HAP-1 (cell line): ENCODE measurements around the gene CDON.

Experiments used
- DNase-seq, 2 experiments: peaks; one replicate each; pipeline ENCODE4 v3.0.0-alpha.2; 2016 to 2020; ENCODE audit warnings: low spot score in 2 of 2
- H3K27me3 ChIP-seq: fragments of 250-450 bp; sonication (Bioruptor Pico); 2 replicates; pipeline ENCODE4 v1.5.1; 2020; ENCODE audit warnings: low read depth, mild to moderate bottlenecking, moderate library complexity
- H3K36me3 ChIP-seq: fragments of 250-450 bp; sonication (Bioruptor Pico); replicated peaks from 2 replicates; pipeline ENCODE4 v1.5.1; 2020; ENCODE audit warnings: mild to moderate bottlenecking
- H3K4me1 ChIP-seq: fragments of 250-450 bp; sonication (Bioruptor Pico); 2 replicates; pipeline ENCODE4 v1.5.1; 2020; ENCODE audit warnings: mild to moderate bottlenecking
- H3K4me3 ChIP-seq: fragments of 250-450 bp; sonication (Bioruptor Pico); 2 replicates; pipeline ENCODE4 v1.5.1; 2020; ENCODE audit warnings: mild to moderate bottlenecking, moderate library complexity
- H3K9me3 ChIP-seq: fragments of 250-450 bp; sonication (Bioruptor Pico); 2 replicates; pipeline ENCODE4 v1.5.1; 2020; ENCODE audit warnings: mild to moderate bottlenecking, moderate library complexity
- in situ Hi-C: fragments of 300-500 bp; cut with MboI; formaldehyde crosslinking; loops from 3 replicates; pipeline ENCODE4 v1.14.3; 2020; ENCODE audit warnings: low sequenced_read_pairs, inconsistent platforms, mixed read lengths

Gene CDON

GRCh38 chr11:125958872-125959400 lies 103.7 kb downstream of the CDON start:
- H3K4me3 ChIP-seq = no peak overlapping the region
- no peak for DNase-seq
- H3K9me3 ChIP-seq = no peaks in the 10 kb centered on the region
- H3K27me3 ChIP-seq = no peaks in the 10 kb centered on the region
- no peaks in the 10 kb centered on the region for H3K36me3 ChIP-seq
- H3K4me1 ChIP-seq = no peaks in the 10 kb centered on the region
- in situ Hi-C loops = no loop called here

DNA sequence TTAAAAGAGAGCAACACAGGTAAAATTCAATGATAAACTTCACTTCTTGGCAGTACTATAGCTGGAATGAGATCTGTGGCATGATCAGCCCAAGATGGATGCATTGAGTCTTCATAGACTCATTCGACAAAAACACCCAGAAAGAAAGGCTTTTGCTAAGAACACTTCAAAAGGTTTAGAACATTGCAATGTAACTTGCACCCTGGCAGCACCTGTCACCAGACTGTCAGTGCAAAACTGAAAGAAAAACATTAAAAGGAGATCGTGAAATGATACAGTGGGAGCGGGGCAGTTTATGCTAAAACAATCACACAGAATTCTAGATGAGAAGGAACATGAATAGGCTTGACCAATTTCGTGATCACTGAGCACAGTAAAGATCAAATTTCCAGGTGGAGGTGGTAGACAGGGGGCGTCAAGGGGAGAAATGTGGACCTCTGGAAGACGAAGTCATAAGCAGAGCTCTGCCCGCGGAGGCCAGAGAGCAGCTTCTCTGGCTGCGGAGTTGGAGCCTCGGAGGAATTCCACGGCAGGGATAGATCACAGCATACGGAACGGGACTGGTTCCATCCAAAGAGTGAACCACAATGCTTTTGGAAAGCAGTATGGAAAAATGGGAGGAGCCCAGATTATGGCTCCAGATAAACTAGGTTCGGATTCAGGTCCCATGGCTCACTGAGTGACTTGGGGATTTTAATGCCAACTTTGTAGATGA lies 104.9 kb downstream of the CDON start:
- Histone ChIP-seq H3K27me3 (no peaks in the 10 kb centered on the region), H3K4me3 (no peak overlapping the region), H3K9me3 (no peaks in the 10 kb centered on the region), H3K36me3 (no peaks in the 10 kb centered on the region), H3K4me1 (no peaks in the 10 kb centered on the region)
- no peak for DNase-seq
- in situ Hi-C loops = no loop called here

- Histone ChIP-seq H3K9me3 (no peaks in the 10 kb centered on the region), H3K4me3 (no peak overlapping the region), H3K27me3 (no peaks in the 10 kb centered on the region), H3K4me1 (no peaks in the 10 kb centered on the region), H3K36me3 (no peaks in the 10 kb centered on the region)
- in situ Hi-C loops = no loop called here
- DNase-seq = no peak
Observed at GRCh38 chr11:125956391-125957134, 106.1 kb downstream of the CDON start.

DNA sequence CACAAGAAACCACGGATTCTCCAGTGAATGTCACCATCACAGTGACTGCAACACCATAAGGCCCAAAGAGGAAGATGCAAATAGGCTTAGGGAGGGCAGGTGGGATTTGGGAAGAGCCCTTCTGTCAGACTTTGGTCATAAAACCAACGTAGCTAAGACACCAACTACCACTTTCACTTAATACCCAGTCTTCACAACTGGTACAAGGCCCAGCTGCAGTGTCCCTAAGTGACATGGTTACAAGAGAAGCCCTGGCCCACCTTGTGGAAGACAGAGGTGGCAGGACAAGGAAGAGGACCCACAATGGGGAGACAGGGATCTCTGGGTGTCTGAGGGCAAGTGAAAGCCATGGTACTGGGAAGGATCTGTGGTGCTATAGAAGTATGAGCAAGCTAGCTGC lies 106.8 kb downstream of the CDON start:
- no peak overlapping the region for H3K4me3 ChIP-seq
- in situ Hi-C loops = no loop called here
- no peaks in the 10 kb centered on the region for H3K27me3 ChIP-seq
- no peaks in the 10 kb centered on the region for H3K9me3 ChIP-seq
- H3K36me3 ChIP-seq = no peaks in the 10 kb centered on the region
- DNase-seq = no peak
- no peaks in the 10 kb centered on the region for H3K4me1 ChIP-seq

DNA sequence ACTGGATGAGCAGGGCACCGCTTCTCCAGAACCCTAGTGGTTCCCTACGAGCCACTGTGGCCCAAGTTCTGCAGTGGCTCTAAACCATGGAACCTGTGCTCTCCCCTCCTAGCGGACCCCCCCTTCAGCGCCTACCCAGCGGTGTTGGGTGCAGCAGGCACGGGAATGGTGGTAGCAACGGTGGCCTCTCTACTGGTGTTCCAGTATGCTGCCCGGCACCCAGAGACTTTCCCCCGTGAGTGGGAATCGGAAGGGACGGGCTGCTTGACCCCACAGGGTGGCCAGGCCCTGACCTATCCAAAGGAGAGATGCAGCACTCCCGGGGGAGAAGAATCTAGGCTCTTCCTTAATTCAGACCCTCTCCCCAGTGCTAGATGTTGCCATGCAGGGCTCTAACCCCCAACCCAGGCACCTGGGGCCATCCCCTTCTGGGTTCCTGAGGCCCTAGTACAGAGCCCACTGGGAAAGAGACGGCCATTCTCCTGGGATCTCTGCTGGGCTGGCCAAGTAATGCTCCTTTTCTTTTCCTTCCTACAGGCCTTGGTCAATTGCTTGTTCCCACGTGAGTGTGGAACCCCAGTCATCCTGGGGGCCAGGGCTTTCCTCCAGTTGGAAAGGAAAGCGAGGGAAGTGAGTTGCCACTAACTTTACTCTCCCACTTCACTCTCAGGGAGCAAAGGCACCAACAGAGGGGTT lies 107.6 kb downstream of the CDON start:
- no peaks in the 10 kb centered on the region for H3K9me3 ChIP-seq
- no peaks in the 10 kb centered on the region for H3K4me1 ChIP-seq
- in situ Hi-C loops = no loop called here

GRCh38 chr11:125954123-125954944 lies 108.3 kb downstream of the CDON start:
- no peak for DNase-seq
- in situ Hi-C loops = no loop called here
- no peak overlapping the region for H3K4me3 ChIP-seq
- H3K36me3 ChIP-seq = no peaks in the 10 kb centered on the region
- H3K9me3 ChIP-seq = no peaks in the 10 kb centered on the region
- no peaks in the 10 kb centered on the region for H3K4me1 ChIP-seq
- no peaks in the 10 kb centered on the region for H3K27me3 ChIP-seq

More for the DNA sequence above, 107.6 kb downstream of the CDON start:
- DNase-seq = no peak
- Histone ChIP-seq H3K4me3 (no peak overlapping the region), H3K36me3 (no peaks in the 10 kb centered on the region), H3K27me3 (no peaks in the 10 kb centered on the region)

- in situ Hi-C loops = no loop called here
- no peaks in the 10 kb centered on the region for H3K27me3 ChIP-seq
- no peak overlapping the region for H3K4me3 ChIP-seq
- no peaks in the 10 kb centered on the region for H3K36me3 ChIP-seq
- DNase-seq = no peak
- no peaks in the 10 kb centered on the region for H3K4me1 ChIP-seq
- H3K9me3 ChIP-seq = no peaks in the 10 kb centered on the region
Observed at GRCh38 chr11:125953401-125953935, 109.2 kb downstream of the CDON start.

DNA sequence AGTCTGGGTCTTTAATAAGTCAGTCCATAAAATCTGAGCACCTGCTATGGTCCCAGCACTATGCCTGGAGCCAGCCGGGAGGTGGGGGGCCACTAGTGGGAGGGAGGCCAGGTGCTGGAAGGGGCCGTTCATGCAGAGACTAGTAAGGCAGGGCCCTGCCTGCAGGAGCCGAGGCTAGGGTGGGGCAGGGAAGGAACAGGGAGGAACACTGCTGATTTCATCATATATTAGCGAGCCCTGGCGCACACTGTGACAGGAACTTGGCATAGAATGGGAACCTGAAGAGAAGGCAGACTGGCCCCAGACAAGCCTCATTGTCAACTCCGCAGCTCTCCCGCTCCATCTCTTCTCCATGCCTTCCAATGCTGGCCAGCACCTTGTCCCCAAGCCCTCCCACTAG lies 109.7 kb downstream of the CDON start:
- no peak for DNase-seq
- H3K9me3 ChIP-seq = no peaks in the 10 kb centered on the region
- in situ Hi-C loops = no loop called here
- no peak overlapping the region for H3K4me3 ChIP-seq
- no peaks in the 10 kb centered on the region for H3K27me3 ChIP-seq
- no peaks in the 10 kb centered on the region for H3K36me3 ChIP-seq
- H3K4me1 ChIP-seq = no peaks in the 10 kb centered on the region

GRCh38 chr11:125952559-125952958 lies 110.1 kb downstream of the CDON start:
- Histone ChIP-seq H3K27me3 (no peaks in the 10 kb centered on the region), H3K9me3 (no peaks in the 10 kb centered on the region), H3K36me3 (no peaks in the 10 kb centered on the region), H3K4me1 (no peaks in the 10 kb centered on the region), H3K4me3 (no peak overlapping the region)
- in situ Hi-C loops = no loop called here
- no peak for DNase-seq

GRCh38 chr11:125951731-125952130 lies 110.9 kb downstream of the CDON start:
- no peaks in the 10 kb centered on the region for H3K27me3 ChIP-seq
- in situ Hi-C loops = no loop called here
- H3K36me3 ChIP-seq = no peaks in the 10 kb centered on the region
- no peaks in the 10 kb centered on the region for H3K4me1 ChIP-seq
- DNase-seq = no peak
- H3K9me3 ChIP-seq = no peaks in the 10 kb centered on the region
- H3K4me3 ChIP-seq = no peak overlapping the region

- in situ Hi-C loops = no loop called here
- H3K4me1 ChIP-seq = no peaks in the 10 kb centered on the region
- no peak for DNase-seq
- no peaks in the 10 kb centered on the region for H3K9me3 ChIP-seq
- no peak overlapping the region for H3K4me3 ChIP-seq
- no peaks in the 10 kb centered on the region for H3K36me3 ChIP-seq
- H3K27me3 ChIP-seq = no peaks in the 10 kb centered on the region
Observed at GRCh38 chr11:125950696-125951651, 111.7 kb downstream of the CDON start.

DNA sequence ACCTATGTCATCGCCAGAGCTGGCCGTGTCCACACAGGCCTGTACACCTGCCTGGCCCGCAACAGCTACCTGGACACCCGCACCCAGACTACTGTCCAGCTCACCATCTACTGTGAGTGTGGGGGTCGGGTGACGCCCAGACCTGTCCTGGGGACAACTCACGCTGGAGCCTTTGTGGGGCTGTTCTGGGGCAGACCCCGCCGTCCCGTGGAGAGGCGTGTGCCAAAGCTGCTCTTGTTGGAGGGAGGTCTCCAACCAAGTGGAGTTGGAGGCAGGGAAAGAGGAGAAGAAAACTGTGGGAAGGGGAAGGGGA lies 112.5 kb downstream of the CDON start:
- H3K36me3 ChIP-seq = no peaks in the 10 kb centered on the region
- no peak overlapping the region for H3K4me3 ChIP-seq
- DNase-seq = no peak
- H3K27me3 ChIP-seq = no peaks in the 10 kb centered on the region
- H3K9me3 ChIP-seq = no peaks in the 10 kb centered on the region
- no peaks in the 10 kb centered on the region for H3K4me1 ChIP-seq
- in situ Hi-C loops = no loop called here
